Neural cell (in vitro differentiated cells): Measurements from ENCODE around the gene TUBA1B.

Source experiments
- EP300 ChIP-seq: fragments of 450-650 bp; conservative IDR thresholded peaks from 2 replicates; pipeline ENCODE4 v1.6.1; 2014; ENCODE audit warnings: antibody characterized with exemption, mild to moderate bottlenecking, moderate library complexity; ENCODE audit not compliant: poor library complexity, severe bottlenecking
- EZH2 ChIP-seq: fragments of 200-600, 300-800 bp; shearing (Covaris generic), sonication (generic); IDR thresholded peaks from 2 replicates; pipeline ENCODE4 v1.6.1; 2014; ENCODE audit warnings: antibody characterized with exemption, low read length, borderline replicate concordance, mild to moderate bottlenecking; ENCODE audit not compliant: insufficient read depth, poor library complexity, severe bottlenecking
- MXI1 ChIP-seq: fragments of 450-650 bp; conservative IDR thresholded peaks from 2 replicates; pipeline ENCODE4 v1.6.1; 2014; ENCODE audit warnings: antibody characterized with exemption, mild to moderate bottlenecking; ENCODE audit not compliant: poor library complexity, severe bottlenecking
- POLR2AphosphoS5 ChIP-seq: IDR thresholded peaks from 2 replicates; pipeline ENCODE4 v1.6.1; 2012
- RAD21 ChIP-seq: fragments of 450-650 bp; conservative IDR thresholded peaks from 2 replicates; pipeline ENCODE4 v1.6.1; 2014; ENCODE audit warnings: antibody characterized with exemption, mild to moderate bottlenecking, moderate library complexity
- REST ChIP-seq: IDR thresholded peaks from 2 replicates; pipeline ENCODE4 v1.6.1; 2012; ENCODE audit warnings: borderline replicate concordance
- SMC3 ChIP-seq: fragments of 450-650 bp; conservative IDR thresholded peaks from 2 replicates; pipeline ENCODE4 v1.6.1; 2014; ENCODE audit warnings: antibody characterized with exemption, mild to moderate bottlenecking, moderate library complexity; ENCODE audit not compliant: poor library complexity
- TAF1 ChIP-seq: IDR thresholded peaks from 2 replicates; pipeline ENCODE4 v1.6.1; 2012; ENCODE audit warnings: low read depth
- TF ChIP-seq, protein P1 (sequence below): fragments of 450-650 bp; IDR thresholded peaks from 2 replicates; pipeline ENCODE4 v1.5.1; 2014; ENCODE audit warnings: antibody characterized with exemption, mild to moderate bottlenecking, moderate library complexity; ENCODE audit not compliant: poor library complexity, severe bottlenecking

DNA sequence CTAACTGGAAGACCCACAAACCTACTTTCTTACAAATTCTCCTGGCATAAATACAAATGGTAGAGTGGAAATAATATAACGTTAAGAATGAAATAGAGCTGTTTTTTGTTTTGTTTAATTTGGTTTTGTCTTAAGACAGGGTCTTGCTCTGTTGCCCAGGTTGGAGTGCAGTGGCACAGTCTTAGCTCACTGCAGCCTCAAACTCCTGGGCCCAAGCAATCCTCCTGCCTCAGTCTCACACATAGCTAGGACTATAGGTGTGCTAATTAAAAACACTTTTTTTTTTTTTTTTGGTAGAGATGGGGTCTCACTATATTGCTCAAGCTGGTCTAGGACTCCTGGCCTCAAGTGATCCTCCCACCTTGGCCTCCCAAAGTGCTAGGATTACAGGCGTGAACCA lies 32.5 kb downstream of the TUBA1B start:
- no peak for TF ChIP-seq REST
- no peak for TF ChIP-seq EP300
- TF ChIP-seq RAD21, result no peak
- TF ChIP-seq, protein P1, sequence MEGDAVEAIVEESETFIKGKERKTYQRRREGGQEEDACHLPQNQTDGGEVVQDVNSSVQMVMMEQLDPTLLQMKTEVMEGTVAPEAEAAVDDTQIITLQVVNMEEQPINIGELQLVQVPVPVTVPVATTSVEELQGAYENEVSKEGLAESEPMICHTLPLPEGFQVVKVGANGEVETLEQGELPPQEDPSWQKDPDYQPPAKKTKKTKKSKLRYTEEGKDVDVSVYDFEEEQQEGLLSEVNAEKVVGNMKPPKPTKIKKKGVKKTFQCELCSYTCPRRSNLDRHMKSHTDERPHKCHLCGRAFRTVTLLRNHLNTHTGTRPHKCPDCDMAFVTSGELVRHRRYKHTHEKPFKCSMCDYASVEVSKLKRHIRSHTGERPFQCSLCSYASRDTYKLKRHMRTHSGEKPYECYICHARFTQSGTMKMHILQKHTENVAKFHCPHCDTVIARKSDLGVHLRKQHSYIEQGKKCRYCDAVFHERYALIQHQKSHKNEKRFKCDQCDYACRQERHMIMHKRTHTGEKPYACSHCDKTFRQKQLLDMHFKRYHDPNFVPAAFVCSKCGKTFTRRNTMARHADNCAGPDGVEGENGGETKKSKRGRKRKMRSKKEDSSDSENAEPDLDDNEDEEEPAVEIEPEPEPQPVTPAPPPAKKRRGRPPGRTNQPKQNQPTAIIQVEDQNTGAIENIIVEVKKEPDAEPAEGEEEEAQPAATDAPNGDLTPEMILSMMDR, result no peak
- TF ChIP-seq TAF1, result no peak
- TF ChIP-seq EZH2, result no peak
- no peak for TF ChIP-seq SMC3
- TF ChIP-seq POLR2AphosphoS5, result no peak
- no peak for TF ChIP-seq MXI1
